GM19395 (cell line): ENCODE results near the gene SV2A.
A peak's percentile ranks its signal among the peaks of the same experiment; 100 is the strongest.
"Not testable (repeated sequence)": the region's sequence is repeated elsewhere in the genome, so short reads cannot be mapped to it uniquely, and the experiment has no call there.

Experiments used
- ATAC-seq: cut with Tn5 transposase; IDR thresholded peaks from one replicate; pipeline ENCODE4 v1.9.1; 2021; ENCODE audit warnings: mild to moderate bottlenecking, moderate library complexity; ENCODE audit not compliant: unreplicated experiment

Gene SV2A

GRCh38 chr1:149887456-149888246, 30.0 kb downstream of the SV2A start:
- peak; percentile 55 for ATAC-seq

- not testable (repeated sequence) for ATAC-seq
Measured at GRCh38 chr1:149887196-149887455, 30.5 kb downstream of the SV2A start.

- peak; percentile 68 for ATAC-seq
Measured at GRCh38 chr1:149886396-149887195, 31.0 kb downstream of the SV2A start.

- ATAC-seq: not testable (repeated sequence)
Measured at GRCh38 chr1:149886121-149886395, 31.6 kb downstream of the SV2A start.

GRCh38 chr1:149885339-149886120, 32.1 kb downstream of the SV2A start:
- ATAC-seq: no peak

GRCh38 chr1:149884433-149885338, 33.0 kb downstream of the SV2A start:
- ATAC-seq: no peak

GRCh38 chr1:149883598-149884247, 33.9 kb downstream of the SV2A start:
- no peak for ATAC-seq

- no peak for ATAC-seq
Measured at GRCh38 chr1:149881876-149882275, 35.8 kb downstream of the SV2A start.

- no peak for ATAC-seq
Measured at GRCh38 chr1:149879556-149879955, 38.1 kb downstream of the SV2A start.

- no peak for ATAC-seq
Measured at GRCh38 chr1:149877211-149877946, 40.3 kb downstream of the SV2A start.

GRCh38 chr1:149873060-149873459, 44.6 kb downstream of the SV2A start:
- ATAC-seq: not testable (repeated sequence)

GRCh38 chr1:149866887-149867286, 50.8 kb downstream of the SV2A start:
- ATAC-seq: not testable (repeated sequence)

GRCh38 chr1:149861497-149862054, 56.1 kb downstream of the SV2A start:
- not testable (repeated sequence) for ATAC-seq

GRCh38 chr1:149860684-149861496, 56.8 kb downstream of the SV2A start:
- peak; percentile 68 for ATAC-seq

- ATAC-seq: peak; percentile 18
Measured at GRCh38 chr1:149860271-149860670, 57.4 kb downstream of the SV2A start.
